RWPE2 (cell line): ENCODE measurements around the gene TTC38.

Source experiments
- ATAC-seq: fragments of 200-7000 bp; cut with Tn5 transposase; 3 replicates; pipeline ENCODE4 v1.9.1; 2021; ENCODE audit warnings: low read depth
- DNase-seq: peaks from one replicate; pipeline ENCODE4 v3.0.0-alpha.2; 2020; ENCODE audit warnings: low spot score
- H3K27ac ChIP-seq: fragments of 450-650 bp; 2 replicates; pipeline ENCODE4 v1.5.1; 2017; ENCODE audit warnings: mild to moderate bottlenecking; ENCODE audit not compliant: poor library complexity, severe bottlenecking
- H3K27me3 ChIP-seq: fragments of 250-450 bp; sonication (Bioruptor Pico); 2 replicates; pipeline ENCODE4 v1.5.1; 2021; ENCODE audit warnings: mild to moderate bottlenecking, moderate library complexity; ENCODE audit not compliant: insufficient read depth, poor library complexity, severe bottlenecking
- H3K36me3 ChIP-seq: fragments of 250-450 bp; sonication (Bioruptor Pico); 2 replicates; pipeline ENCODE4 v1.5.1; 2020; ENCODE audit warnings: low read depth, mild to moderate bottlenecking, moderate library complexity
- H3K4me1 ChIP-seq: fragments of 250-450 bp; sonication (Bioruptor Pico); 2 replicates; pipeline ENCODE4 v1.5.1; 2021; ENCODE audit warnings: mild to moderate bottlenecking, moderate library complexity; ENCODE audit not compliant: insufficient read depth, poor library complexity, severe bottlenecking
- H3K4me3 ChIP-seq: fragments of 250-450 bp; sonication (Bioruptor Pico); 2 replicates; pipeline ENCODE4 v1.5.1; 2021; ENCODE audit warnings: mild to moderate bottlenecking, moderate library complexity; ENCODE audit not compliant: severe bottlenecking
- H3K9me3 ChIP-seq: fragments of 250-450 bp; sonication (Bioruptor Pico); 2 replicates; pipeline ENCODE4 v1.5.1; 2021; ENCODE audit warnings: mild to moderate bottlenecking, moderate library complexity; ENCODE audit not compliant: severe bottlenecking
- TF ChIP-seq, protein P1 (sequence below): fragments of 450-650 bp; IDR thresholded peaks from one replicate; pipeline ENCODE4 v1.5.1; 2017; ENCODE audit warnings: mild to moderate bottlenecking, moderate library complexity; ENCODE audit not compliant: poor library complexity, severe bottlenecking

The TTC38 gene

DNA sequence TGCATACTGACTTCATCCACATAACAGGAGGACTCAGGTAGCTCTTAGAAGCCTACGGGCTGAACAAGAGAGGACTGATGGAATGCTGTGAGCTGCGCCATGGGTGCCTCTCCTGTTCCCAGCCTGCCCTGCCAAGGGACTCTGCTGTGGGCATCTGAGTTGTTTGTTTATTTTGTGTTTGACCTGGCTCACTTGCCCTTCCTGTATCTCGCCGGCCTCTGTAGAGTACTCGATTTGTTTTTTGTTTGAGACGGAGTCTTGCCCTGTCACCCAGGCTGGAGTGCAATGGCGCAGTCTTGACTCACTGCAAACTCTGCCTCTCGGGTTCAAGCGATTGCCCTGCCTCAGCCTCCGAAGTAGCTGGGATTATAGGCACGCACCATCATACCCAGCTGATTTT, 1.8 kb downstream of the TTC38 start:
- DNase-seq: no peak
- Histone ChIP-seq H3K36me3 (no peaks in the 10 kb centered on the region; the same call in none of the 2 replicates), H3K4me3 (no peak overlapping the region), H3K27ac (no peak overlapping the region), H3K27me3 (no peaks in the 10 kb centered on the region), H3K9me3 (peaks cover 3% of the 10 kb centered on the region), H3K4me1 (no peaks in the 10 kb centered on the region)
- no peak for ATAC-seq
- TF ChIP-seq, protein P1, sequence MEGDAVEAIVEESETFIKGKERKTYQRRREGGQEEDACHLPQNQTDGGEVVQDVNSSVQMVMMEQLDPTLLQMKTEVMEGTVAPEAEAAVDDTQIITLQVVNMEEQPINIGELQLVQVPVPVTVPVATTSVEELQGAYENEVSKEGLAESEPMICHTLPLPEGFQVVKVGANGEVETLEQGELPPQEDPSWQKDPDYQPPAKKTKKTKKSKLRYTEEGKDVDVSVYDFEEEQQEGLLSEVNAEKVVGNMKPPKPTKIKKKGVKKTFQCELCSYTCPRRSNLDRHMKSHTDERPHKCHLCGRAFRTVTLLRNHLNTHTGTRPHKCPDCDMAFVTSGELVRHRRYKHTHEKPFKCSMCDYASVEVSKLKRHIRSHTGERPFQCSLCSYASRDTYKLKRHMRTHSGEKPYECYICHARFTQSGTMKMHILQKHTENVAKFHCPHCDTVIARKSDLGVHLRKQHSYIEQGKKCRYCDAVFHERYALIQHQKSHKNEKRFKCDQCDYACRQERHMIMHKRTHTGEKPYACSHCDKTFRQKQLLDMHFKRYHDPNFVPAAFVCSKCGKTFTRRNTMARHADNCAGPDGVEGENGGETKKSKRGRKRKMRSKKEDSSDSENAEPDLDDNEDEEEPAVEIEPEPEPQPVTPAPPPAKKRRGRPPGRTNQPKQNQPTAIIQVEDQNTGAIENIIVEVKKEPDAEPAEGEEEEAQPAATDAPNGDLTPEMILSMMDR: no peak

DNA sequence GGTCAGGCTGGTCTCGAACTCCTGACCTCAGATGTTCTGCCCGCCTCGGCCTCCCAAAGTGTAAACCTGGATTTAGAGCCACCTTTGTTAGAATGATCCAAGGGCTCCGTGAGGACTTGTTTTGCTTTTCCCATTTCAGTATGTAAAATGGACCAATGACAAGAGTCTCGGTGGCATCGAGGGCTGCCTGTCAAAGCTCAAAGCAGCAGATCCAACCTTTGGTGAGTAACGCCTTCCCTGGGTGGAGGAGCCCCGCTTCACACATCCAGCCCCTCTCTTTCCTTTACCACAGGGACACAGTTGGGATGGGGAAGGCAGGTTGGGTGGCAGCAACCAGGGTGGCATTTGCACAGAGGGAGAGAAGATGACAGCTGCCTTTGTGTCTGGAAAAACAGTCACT, 4.4 kb downstream of the TTC38 start:
- no peak for ATAC-seq
- H3K36me3 ChIP-seq: peaks cover 11% of the 10 kb centered on the region

DNA sequence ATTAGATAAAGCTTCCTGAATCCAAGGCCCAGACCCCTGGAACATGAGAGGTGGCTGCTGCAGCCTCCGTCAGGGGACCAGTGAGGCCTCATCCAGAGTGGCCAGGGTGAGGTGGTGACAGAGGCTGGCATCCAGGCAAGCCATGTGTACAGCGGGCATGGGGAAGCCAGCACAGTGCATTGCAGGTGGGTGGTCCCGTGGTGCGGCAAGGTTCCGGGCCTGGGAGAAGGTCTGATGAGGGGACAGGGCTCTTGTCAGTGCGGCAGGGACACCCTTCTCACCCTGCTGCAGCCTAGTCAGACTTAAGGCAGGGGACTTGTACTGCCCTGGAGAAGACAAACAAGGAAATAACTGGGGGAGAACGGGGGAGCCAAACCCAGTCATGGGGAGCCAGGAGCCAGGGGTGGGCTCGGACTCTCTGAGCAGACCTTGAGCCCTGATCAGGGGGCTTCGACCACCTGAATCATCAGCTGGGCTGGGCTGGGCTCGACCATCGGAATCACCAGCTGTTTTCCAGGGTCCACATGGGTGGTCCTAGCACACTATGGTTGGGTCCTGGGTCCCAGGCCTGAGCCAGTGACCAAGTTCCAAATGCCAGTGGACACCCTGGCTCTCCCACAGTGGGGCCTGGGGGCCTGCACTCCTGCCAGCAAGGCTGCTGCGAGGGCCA, 5.1 kb downstream of the TTC38 start:
- H3K9me3 ChIP-seq: no peaks in the 10 kb centered on the region
- H3K4me1 ChIP-seq: no peaks in the 10 kb centered on the region
- H3K27ac ChIP-seq: no peak overlapping the region
- no peak overlapping the region for H3K4me3 ChIP-seq
- no peak for ATAC-seq
- no peak for DNase-seq
- TF ChIP-seq, protein P1: no peak
- H3K36me3 ChIP-seq: peaks cover 11% of the 10 kb centered on the region
- no peaks in the 10 kb centered on the region for H3K27me3 ChIP-seq

More for the DNA sequence above, 4.4 kb downstream of the TTC38 start:
- H3K4me1 ChIP-seq: no peaks in the 10 kb centered on the region
- no peak overlapping the region for H3K27ac ChIP-seq
- H3K4me3 ChIP-seq: no peak overlapping the region
- H3K9me3 ChIP-seq: no peaks in the 10 kb centered on the region
- no peaks in the 10 kb centered on the region for H3K27me3 ChIP-seq
- TF ChIP-seq, protein P1: no peak
- no peak for DNase-seq

DNA sequence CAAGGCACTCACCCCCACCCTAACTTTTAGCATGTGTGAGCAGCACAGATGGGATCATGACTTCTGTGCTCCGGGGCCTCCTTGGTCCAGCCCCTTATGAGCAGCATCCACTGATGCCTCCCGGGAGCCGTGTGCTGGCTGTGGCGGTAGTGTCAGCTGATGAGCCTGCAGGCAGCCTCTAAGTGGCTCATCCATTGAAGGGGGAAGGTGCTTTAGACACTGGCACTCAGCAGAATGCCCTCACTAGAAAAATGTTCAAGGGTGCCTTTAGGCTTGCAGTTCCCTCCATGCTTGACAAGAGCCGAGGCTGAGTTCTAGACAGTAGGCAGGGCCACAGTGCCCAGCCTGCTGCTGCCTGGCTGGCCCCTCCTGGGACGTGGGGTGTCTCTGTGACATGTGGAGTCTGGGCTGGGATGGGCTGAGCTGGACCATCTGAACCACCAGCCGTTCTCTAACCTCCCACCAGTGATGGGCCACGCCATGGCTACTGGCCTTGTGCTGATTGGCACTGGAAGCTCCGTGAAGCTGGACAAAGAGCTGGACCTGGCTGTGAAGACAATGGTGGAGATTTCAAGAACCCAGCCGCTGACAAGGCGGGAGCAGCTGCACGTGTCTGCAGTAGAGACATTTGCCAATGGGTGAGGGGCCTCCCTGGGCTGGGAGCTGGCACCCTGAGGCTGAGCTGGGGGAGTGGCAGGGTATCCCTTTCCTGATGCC, 5.8 kb downstream of the TTC38 start:
- Histone ChIP-seq H3K9me3 (no peaks in the 10 kb centered on the region), H3K4me3 (no peak overlapping the region), H3K27me3 (no peaks in the 10 kb centered on the region), H3K27ac (no peak overlapping the region), H3K4me1 (no peaks in the 10 kb centered on the region), H3K36me3 (peaks cover 14% of the 10 kb centered on the region)
- TF ChIP-seq, protein P1: no peak
- ATAC-seq (no peak), DNase-seq (no peak)

DNA sequence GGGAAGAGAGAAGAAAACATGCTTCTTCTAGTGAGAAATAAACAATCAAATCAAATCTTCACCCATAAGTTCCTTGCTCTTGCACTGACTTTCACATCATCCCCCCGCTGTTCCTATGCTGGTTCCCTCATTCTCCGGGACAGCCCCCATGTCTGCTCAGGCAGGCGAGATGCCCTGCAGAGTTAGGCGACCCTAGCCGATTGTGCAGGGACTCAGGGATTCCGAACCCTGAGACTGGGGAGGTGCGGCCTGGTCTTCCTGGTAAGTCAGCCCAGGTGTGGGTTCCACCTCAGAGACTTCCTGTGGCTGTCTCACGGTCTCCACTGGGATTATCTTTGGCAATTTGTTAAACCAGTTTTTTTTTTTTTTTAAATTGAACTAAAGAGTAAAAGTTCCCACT, 6.6 kb downstream of the TTC38 start:
- TF ChIP-seq, protein P1: no peak
- no peak overlapping the region for H3K4me3 ChIP-seq
- ATAC-seq (no peak), DNase-seq (no peak)
- no peaks in the 10 kb centered on the region for H3K9me3 ChIP-seq
- peaks cover 19% of the 10 kb centered on the region for H3K36me3 ChIP-seq
- H3K27me3 ChIP-seq: no peaks in the 10 kb centered on the region
- H3K27ac ChIP-seq: no peak overlapping the region
- no peaks in the 10 kb centered on the region for H3K4me1 ChIP-seq
